DND-41 (cell line): ENCODE measurements around the gene MYH9.

Experiments used
- ATAC-seq: fragments of 200-7000 bp; cut with Tn5 transposase; 3 replicates; pipeline ENCODE4 v1.9.1; 2021; ENCODE audit warnings: low read depth; ENCODE audit not compliant: insufficient read depth
- DNase-seq: peaks from one replicate; pipeline ENCODE4 v3.0.0-alpha.2; 2020
- H2AFZ ChIP-seq: 2 replicates; pipeline ENCODE4 v1.6.0; 2012; ENCODE audit warnings: low read depth, low read length
- H3K27ac ChIP-seq: 2 replicates; pipeline ENCODE4 v1.5.1; 2012; ENCODE audit warnings: low read length, inconsistent platforms
- H3K27me3 ChIP-seq: fragments of 200-600 bp; sonication (generic); 2 replicates; pipeline ENCODE4 v1.6.0; 2012; ENCODE audit warnings: low read length, mild to moderate bottlenecking, inconsistent platforms; ENCODE audit not compliant: insufficient read depth, poor library complexity
- H3K36me3 ChIP-seq: 2 replicates; pipeline ENCODE4 v1.5.1; 2012; ENCODE audit warnings: low read length, inconsistent platforms; ENCODE audit not compliant: insufficient read depth
- H3K4me1 ChIP-seq: 2 replicates; pipeline ENCODE4 v1.5.1; 2012; ENCODE audit warnings: mild to moderate bottlenecking, low read length; ENCODE audit not compliant: insufficient read depth
- H3K4me2 ChIP-seq: 2 replicates; pipeline ENCODE4 v1.6.0; 2012; ENCODE audit warnings: mild to moderate bottlenecking, moderate library complexity, low read length, inconsistent platforms; ENCODE audit not compliant: insufficient read depth
- H3K4me3 ChIP-seq, 2 experiments: fragments of 200-600 bp in 1 of 2; shearing (Covaris generic) in 1 of 2; 2 replicates each; pipeline ENCODE4 v1.5.1; 2012 to 2016; ENCODE audit warnings: inconsistent platforms in 2 of 2, low read length in 2 of 2, mild to moderate bottlenecking in 2 of 2, low read depth in 1 of 2, moderate library complexity in 1 of 2
- H3K79me2 ChIP-seq: 2 replicates; pipeline ENCODE4 v1.6.0; 2012; ENCODE audit warnings: low read length, inconsistent platforms; ENCODE audit not compliant: insufficient read depth
- H3K9ac ChIP-seq: 2 replicates; pipeline ENCODE4 v1.6.0; 2012; ENCODE audit warnings: low read depth, mild to moderate bottlenecking, inconsistent platforms, low read length, moderate library complexity
- H3K9me3 ChIP-seq: 2 replicates; pipeline ENCODE4 v1.5.1; 2012; ENCODE audit warnings: low read length, moderate library complexity, mild to moderate bottlenecking, inconsistent platforms; ENCODE audit not compliant: insufficient read depth, severe bottlenecking
- H4K20me1 ChIP-seq: 2 replicates; pipeline ENCODE4 v1.6.0; 2012; ENCODE audit warnings: low read length; ENCODE audit not compliant: insufficient read depth
- CTCF ChIP-seq: IDR thresholded peaks from 2 replicates; pipeline ENCODE4 v1.5.1; 2012; ENCODE audit warnings: borderline replicate concordance, low read length, moderate library complexity, mild to moderate bottlenecking; ENCODE audit not compliant: poor library complexity, severe bottlenecking; ENCODE audit errors: extremely low read depth
- EZH2 ChIP-seq: IDR thresholded peaks from 3 replicates; pipeline ENCODE4 v1.6.1; 2012; ENCODE audit warnings: borderline replicate concordance, low read depth, mild to moderate bottlenecking, moderate library complexity, low read length, inconsistent platforms; ENCODE audit not compliant: severe bottlenecking

MYH9 gene

DNA sequence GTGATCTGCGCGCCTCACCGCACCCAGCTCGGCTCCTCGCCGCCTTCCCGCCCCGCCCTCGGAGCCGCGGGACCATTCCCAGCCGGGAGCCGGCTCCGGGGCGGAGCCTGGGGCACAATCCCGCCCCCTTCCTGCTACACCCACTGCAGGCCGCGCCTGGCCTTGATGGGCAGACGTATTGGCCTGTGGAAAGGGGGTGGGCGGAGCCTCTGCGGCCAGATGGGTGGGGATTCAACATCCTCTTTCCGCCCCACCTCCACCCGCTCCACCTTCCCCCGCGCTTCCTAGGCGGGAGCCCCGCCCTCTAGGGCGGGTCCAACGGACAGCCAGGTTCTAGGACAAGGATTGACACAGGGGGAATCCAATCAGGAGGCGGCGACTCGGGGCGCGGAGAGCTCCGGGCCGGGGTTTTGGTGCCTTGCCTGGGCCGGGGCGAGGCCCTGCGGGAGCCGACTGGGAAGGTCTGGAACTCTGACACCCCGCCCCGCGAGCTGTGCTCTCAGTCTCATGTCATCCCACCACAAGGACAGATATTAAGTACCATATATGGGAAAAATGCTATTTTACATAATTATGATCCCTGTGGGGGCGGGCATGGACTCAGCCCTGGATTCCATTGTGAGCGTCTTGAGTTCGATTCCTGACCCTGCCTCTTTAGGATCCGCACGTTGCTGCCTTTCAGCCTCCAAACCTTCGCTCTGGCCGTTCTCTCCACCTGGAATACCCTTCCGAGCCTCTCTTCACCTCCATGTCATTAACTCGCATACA is at the start of gene MYH9:
Gene MYH9 (minus strand): TSS at position 9 of the 768 bp plus-strand sequence. CDS start 38,731 bp downstream, outside the sequence.
- peak within 1 kb of the TSS; percentile 75 for H3K4me2 ChIP-seq
- peaks cover 18% of the 10 kb centered on the region for H3K36me3 ChIP-seq
- peak; percentile 85 for ATAC-seq
- H4K20me1 ChIP-seq, result peaks cover 35% of the 10 kb centered on the region
- peaks cover 45% of the 10 kb centered on the region for H3K4me1 ChIP-seq
- no peak for TF ChIP-seq EZH2
- no peak for TF ChIP-seq CTCF
- H2AFZ ChIP-seq, result peak within 1 kb of the TSS; percentile 86
- H3K27ac ChIP-seq, result peak within 1 kb of the TSS; percentile 73
- peak within 1 kb of the TSS; percentile 62 to 73 for H3K4me3 ChIP-seq
- H3K9me3 ChIP-seq, result no peaks in the 10 kb centered on the region
- DNase-seq, result peak; percentile 100
- peaks cover 52% of the 10 kb centered on the region for H3K79me2 ChIP-seq
- H3K9ac ChIP-seq, result peak within 1 kb of the TSS; percentile 82
- H3K27me3 ChIP-seq, result no peaks in the 10 kb centered on the region

- Histone ChIP-seq H3K4me2 (peak overlapping the region; percentile 22), H2AFZ (no peak overlapping the region), H3K27ac (peak overlapping the region; percentile 15; the same call in 1 of the 2 replicates), H3K36me3 (no peaks in the 10 kb centered on the region), H3K9ac (peak overlapping the region; percentile 0; the same call in 1 of the 2 replicates), H3K4me1 (peaks cover 15% of the 10 kb centered on the region), H3K27me3 (no peaks in the 10 kb centered on the region), H3K9me3 (no peaks in the 10 kb centered on the region), H4K20me1 (no peaks in the 10 kb centered on the region), H3K4me3 (no peak overlapping the region), H3K79me2 (no peaks in the 10 kb centered on the region)
- DNase-seq, result peak; percentile 76
- TF ChIP-seq CTCF, result no peak
- no peak for TF ChIP-seq EZH2
- ATAC-seq, result peak; percentile 87
Observed at GRCh38 chr22:36435516-36436415, 48.0 kb upstream of the MYH9 start.

DNA sequence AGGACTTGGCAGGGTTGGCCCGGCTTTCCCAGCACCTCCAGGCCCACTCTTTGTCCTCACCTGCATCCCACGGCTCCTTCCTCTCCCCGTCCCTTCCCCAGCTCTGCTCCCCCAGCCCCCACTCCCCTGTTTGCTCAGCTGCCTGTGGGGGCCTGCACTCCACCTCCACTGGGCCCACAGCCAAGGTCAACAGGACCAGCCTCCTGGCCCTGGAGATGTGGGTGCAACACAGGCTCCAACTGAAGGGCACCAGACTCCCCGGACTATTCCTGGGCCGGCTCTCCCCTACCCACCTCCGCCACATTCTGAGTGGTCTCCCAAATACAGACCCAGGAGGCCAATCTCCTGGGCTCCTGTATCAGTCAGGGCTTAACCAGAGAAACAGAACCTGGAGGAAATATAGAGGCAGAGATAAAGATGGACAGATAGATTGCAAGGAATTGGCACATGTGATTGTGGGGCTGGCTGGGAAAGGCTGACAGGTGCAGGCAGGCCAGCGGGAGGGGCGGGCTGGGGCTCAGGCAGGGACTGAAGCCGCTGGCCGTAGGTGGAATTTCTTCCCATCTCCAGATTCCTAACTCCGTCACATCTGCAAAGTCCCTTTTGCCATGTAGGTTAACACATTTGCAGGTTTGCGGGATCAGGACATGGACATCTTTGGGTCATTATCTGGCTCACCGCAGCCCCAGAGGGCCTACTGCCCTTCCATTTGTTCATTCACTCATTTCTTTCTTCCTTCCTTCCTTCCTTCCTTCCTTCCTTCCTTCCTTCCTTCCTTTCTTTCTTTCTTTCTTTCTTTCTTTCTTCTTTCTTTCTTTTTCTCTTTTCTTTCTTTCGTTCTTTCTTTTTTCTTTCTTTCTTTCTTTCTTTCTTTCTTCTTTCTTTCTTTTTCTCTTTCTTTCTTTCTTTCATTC is 45.8 kb upstream of the MYH9 start:
- Histone ChIP-seq H3K4me1 (peaks cover 15% of the 10 kb centered on the region), H3K27ac (no peak overlapping the region), H3K4me3 (no peak overlapping the region), H4K20me1 (no peaks in the 10 kb centered on the region), H3K27me3 (no peaks in the 10 kb centered on the region), H3K9me3 (no peaks in the 10 kb centered on the region), H3K79me2 (no peaks in the 10 kb centered on the region), H3K36me3 (no peaks in the 10 kb centered on the region), H2AFZ (no peak overlapping the region), H3K4me2 (no peak overlapping the region), H3K9ac (no peak overlapping the region)
- DNase-seq (no peak), ATAC-seq (no peak)
- no peak for TF ChIP-seq CTCF
- TF ChIP-seq EZH2, result no peak
